Gastroesophageal sphincter (tissue), 3 donors: ENCODE data around the gene HLA-DQA2.

Experiments
- EP300 ChIP-seq: sonication (generic); formaldehyde crosslinking; IDR thresholded peaks from one replicate; pipeline ENCODE4 v1.6.1; 2017; ENCODE audit warnings: antibody characterized with exemption, mild to moderate bottlenecking
- POLR2A ChIP-seq, 2 donors: fragments of 450-650 bp; IDR thresholded peaks; one replicate each; pipeline ENCODE4 v1.6.1; 2017; ENCODE audit warnings: antibody characterized with exemption in 2 of 2, mild to moderate bottlenecking in 2 of 2, moderate library complexity in 1 of 2
- POLR2AphosphoS5 ChIP-seq: sonication (generic); formaldehyde crosslinking; IDR thresholded peaks from one replicate; pipeline ENCODE4 v1.6.1; 2017; ENCODE audit warnings: antibody characterized with exemption
- TF ChIP-seq, protein P1 (sequence below), 4 experiments: fragments of 200-600 bp in 2 of 4; fragments of 450-650 bp in 2 of 4; sonication (generic) in 1 of 4; IDR thresholded peaks; one replicate each; pipeline ENCODE4 v1.5.1; 2017 to 2019; ENCODE audit warnings: antibody characterized with exemption in 4 of 4, mild to moderate bottlenecking in 2 of 4, moderate library complexity in 2 of 4

DNA sequence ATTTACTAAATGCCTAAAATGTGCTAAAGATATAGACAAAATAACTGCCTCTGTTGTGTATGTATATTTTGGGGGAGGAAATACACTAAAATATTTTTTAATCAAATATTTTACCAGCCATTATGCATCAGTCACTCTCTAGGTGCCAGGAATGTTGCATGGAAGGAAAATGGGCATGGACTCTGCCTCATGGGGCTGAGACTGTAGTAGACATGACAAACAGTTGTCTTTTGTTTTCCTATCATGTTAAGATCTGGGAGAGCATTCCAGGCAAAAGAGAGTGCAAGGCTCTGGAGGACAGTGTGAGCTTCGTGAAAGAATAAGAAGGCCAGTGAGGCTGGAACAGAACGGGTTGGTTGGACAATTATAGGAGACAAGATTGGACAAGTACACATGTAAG is 49.1 kb downstream of the HLA-DQA2 start:
- TF ChIP-seq, protein P1, sequence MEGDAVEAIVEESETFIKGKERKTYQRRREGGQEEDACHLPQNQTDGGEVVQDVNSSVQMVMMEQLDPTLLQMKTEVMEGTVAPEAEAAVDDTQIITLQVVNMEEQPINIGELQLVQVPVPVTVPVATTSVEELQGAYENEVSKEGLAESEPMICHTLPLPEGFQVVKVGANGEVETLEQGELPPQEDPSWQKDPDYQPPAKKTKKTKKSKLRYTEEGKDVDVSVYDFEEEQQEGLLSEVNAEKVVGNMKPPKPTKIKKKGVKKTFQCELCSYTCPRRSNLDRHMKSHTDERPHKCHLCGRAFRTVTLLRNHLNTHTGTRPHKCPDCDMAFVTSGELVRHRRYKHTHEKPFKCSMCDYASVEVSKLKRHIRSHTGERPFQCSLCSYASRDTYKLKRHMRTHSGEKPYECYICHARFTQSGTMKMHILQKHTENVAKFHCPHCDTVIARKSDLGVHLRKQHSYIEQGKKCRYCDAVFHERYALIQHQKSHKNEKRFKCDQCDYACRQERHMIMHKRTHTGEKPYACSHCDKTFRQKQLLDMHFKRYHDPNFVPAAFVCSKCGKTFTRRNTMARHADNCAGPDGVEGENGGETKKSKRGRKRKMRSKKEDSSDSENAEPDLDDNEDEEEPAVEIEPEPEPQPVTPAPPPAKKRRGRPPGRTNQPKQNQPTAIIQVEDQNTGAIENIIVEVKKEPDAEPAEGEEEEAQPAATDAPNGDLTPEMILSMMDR (IDR thresholded peaks at IDR 0.05): no peak
- no peak for TF ChIP-seq POLR2AphosphoS5
- no peak for TF ChIP-seq POLR2A (IDR thresholded peaks at IDR 0.05)
- no peak for TF ChIP-seq EP300
